Kidney glomerular epithelial cell (primary cell): ENCODE data around the gene GRAMD4.

ENCODE experiments used
- DNase-seq: peaks from one replicate; lab custom pipeline; 2025; lab: John Stamatoyannopoulos, UW

The GRAMD4 gene

DNA sequence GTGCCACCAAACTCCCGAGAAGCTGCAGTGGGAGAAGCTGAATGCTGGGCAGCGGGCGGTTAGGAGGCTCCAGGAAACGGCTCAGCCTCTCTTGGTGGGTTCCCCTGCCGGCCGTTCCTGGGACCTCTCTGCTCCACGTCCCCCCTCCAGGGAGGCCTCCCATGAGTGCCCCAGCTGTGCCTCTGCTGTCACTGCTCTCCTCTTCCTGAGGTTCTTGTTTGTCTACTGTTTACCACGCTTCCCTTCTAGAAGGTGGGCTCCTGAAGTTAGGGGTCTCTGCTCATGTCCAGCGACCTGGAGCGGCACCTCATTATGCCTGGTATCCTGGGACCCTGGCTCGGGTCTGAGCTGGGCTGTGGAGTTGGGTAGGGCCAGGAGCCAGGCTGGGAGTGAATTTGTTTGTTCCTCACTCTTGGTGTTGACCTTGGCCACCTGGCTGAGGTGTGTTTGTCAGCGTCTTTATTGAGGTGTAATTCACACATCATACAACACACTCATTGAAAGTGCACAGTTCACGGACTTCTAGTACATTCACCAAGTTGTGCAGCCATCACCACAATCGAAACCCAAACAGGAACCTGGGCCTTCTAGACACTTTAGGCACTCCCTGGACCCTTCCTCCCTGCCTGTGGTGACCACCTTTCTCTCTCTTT is 37.8 kb upstream of the GRAMD4 start:
- no peak for DNase-seq

GRCh38 chr22:46583571-46583970 is 36.6 kb upstream of the GRAMD4 start:
- no peak for DNase-seq

GRCh38 chr22:46584081-46584921 is 35.9 kb upstream of the GRAMD4 start:
- peak; percentile 43 for DNase-seq

DNA sequence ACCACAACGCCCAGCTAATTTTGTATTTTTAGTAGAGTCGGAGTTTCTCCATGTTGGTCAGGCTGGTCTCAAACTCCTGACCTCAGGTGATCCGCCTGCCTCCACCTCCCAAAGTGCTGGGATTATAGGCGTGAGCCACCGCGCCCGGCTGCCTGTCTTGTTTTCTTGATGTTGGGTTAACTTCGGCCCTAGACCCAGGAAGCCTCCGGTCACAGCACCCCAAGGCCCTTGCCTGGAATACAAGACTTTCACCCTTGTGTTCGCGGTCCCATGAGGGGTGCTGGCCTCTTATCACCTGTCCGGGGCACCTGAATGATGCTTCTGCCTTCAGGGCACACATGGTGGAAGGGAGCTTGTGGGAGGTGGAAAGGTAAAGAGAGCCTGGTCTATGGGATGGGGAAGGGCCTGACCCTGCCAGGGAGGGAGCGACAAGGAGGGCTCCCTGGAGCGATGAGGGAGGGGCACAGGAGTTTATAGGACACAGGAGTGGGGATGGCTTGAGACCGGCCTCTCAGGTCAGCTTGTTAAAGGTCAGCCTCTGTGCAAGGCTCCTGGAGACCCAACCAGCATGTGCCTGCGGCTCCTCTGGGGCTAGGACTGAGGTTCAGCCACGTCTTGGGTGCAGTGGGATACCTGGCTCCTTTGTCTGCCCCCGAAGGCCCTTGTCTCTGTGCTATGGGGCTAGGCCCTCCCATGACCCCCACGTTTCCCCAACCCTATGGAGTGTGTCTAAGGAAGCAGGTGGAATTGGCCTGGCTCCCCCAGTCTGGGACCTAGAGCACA is 34.7 kb upstream of the GRAMD4 start:
- no peak for DNase-seq

GRCh38 chr22:46586123-46586519 is 34.1 kb upstream of the GRAMD4 start:
- DNase-seq: no peak

DNA sequence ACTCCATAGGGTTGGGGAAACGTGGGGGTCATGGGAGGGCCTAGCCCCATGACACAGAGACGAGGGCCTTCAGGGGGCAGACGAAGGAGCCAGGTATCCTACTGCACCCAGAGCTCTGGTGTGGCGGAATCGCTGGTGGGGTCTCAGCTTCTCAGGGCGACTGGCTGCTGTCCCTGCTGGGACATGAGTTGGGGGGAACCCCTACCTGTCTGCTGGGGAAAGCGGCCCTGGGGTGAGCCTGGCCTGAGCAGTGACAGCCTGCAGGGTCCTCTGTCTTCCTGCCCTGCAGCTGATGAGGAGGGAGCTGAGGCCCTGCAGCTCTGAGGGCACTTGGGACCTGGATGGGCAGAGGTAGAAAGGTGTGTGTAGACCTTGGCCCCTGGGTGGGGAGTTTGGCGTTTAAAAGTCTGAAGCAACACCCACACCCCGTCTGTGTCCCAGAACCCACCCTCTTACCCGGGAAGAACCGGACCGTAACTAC is 33.6 kb upstream of the GRAMD4 start:
- DNase-seq: no peak

DNA sequence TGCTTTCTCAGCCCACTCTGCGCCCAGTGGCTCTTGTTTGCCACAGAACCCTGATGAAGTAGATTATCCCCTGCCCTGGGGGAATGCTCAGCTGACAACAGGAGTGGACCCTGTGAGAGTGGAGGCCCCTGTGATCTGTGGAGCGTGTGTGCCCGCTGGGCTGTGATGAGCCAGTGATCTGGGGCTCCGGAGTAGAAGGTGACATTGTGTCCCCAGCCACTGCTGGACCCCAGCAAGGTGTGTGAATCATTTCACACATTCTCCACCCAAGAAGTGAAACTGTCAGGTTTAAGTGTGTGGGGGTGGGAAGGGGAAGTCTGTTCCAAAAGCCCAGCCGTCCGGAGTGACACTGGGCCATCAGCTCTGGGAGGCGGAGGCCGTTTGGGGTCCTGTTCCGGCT is 33.1 kb upstream of the GRAMD4 start:
- no peak for DNase-seq

DNA sequence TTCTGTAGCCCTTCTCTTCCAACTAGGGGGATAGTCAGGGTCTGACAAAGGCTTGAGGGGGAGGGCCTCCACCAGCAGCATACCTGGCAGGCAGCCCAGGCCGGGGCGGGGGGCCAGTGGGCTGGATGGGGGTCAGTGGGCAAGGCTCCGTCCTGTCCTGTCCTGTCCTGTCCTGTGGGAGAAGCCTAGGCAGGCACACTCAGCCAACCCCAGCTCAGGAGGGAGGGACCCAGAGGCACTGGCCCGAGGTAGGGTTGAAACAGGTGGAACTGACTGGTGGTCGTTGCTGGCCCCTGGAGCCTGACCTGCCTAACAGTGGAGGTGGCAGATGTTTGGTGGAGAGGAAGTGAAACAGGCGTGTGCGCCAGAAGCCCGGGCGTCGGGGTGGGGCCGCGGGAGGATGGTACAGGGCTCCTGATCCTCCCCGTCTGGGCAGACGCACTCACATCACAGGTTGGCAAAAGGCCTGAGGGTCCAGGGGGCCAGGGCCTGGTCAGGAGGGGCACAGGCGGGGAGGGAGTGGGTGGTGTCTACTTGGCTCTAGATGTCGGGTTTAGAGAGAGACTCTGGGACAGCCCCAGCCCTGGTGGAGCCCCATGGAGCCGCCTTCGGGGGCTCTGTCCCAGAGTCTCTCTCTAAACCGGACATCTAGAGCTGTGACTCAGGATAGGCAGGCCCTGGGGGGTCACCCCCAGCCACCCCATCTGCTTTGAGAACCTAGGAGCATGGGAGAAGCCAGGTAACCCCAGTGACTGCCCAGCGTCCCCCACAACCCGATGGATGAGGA is 32.5 kb upstream of the GRAMD4 start:
- no peak for DNase-seq

GRCh38 chr22:46588279-46589140 is 31.7 kb upstream of the GRAMD4 start:
- DNase-seq: no peak

DNA sequence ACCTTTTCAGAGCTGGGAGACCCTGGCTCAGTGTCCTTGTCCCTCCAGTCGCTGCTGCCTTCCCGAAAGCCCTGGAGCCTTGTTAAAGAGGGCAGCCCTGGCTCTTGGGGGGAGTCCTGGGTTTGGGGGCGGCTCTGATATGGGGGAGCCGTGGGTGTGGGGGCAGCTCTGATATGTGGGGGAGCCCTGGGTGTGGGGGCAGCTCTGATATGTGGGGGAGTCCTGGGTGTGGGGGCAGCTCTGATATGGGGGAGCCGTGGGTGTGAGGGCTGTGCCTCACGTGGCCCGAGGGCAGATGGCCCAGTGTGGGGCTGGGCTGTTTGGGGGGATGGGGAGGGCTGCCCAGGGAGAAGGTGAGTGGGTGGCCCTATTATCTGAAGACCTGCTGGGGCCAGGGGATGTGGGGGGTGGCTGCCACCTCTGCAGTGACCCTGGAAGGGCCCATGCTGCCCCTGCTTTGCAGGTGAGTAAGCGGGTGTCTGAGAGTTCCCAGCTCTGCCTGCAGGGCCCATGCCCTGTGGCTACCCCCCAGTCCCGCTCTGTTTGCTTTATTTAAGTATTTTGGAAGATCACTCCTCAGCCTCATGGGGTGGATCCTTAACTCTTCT is 30.9 kb upstream of the GRAMD4 start:
- DNase-seq: no peak

DNA sequence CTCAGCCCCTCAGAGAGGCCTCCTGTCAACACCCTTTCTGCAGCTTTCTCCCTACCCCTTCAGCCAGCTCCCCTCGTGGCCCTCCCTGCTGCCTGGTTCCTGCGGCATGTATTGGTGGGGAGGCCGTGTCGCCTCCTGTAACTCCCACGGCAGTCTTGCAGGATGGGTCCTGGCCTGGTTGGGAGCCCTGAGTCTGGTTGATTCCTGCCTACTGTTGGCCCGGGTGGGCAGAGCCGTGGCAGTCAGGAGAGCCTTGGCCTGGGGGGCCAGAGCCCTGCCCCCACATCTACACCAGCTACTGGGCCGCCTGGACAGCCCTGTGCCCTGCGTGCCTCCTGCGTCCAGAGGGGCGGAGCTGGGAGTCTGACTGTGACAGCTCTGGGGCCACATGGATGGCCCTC is 30.3 kb upstream of the GRAMD4 start:
- no peak for DNase-seq

DNA sequence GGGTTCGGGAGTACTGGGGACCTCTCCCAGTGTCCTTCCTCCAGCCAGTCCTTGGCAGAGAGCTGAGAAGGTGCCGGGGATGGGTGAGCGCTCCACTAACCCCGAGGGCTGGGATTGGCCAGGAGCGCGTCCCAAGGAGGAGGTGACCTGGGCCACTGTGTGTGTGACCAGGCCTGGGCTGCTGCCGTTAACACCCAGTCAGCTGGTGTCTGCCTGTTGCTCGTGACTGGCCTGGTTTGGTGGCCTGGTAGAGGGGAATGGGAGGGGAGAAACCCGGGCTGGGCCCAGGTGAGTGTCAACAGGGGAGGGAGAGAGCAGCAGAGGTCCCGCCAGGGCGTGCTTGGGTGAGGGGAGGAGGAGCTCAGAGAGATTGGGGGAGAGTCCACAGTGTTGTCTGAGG is 29.9 kb upstream of the GRAMD4 start:
- DNase-seq: no peak

DNA sequence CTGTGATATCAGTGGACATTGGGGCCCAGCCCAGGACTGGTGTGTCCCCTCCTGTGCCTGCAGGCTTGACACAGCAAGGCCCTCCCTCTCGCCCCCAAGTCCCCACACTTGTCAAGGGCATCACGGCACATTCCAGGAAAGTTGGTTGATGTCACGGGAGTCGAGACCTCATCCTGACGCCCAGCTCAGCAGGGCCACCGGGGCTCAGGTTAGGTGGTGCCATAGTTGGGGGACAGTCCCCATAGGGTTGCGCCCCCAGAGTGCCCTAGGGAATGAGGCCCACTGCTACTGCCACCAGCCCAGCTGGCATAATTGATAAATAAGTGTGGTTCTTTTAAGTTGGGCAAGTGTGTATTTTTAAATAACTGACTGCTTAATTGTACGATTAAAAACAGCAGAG is 28.3 kb upstream of the GRAMD4 start:
- DNase-seq: no peak

DNA sequence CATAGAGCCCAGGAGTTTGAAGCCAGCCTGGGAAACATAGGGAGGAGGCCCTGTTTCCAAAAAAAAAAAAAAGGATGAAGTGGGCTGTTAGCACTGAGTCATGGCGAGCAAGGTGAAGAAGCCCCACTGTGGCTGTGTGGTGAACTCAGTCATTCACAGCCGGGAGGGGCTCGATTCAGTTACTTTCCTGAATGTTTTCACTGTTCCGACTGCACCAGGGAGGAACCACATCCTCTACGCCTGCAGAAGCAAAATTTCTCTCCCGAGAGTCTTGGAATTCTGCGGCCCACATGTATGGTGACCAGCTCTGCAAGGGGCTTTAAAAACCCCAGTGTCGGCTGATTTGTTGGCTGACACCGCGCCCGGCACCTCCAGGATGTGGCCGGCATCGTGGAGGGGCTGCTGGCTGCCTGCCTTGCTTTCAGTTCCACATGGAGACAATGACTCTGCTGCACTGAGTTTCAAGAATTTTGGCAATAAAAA is 27.8 kb upstream of the GRAMD4 start:
- peak; percentile 81 for DNase-seq

DNA sequence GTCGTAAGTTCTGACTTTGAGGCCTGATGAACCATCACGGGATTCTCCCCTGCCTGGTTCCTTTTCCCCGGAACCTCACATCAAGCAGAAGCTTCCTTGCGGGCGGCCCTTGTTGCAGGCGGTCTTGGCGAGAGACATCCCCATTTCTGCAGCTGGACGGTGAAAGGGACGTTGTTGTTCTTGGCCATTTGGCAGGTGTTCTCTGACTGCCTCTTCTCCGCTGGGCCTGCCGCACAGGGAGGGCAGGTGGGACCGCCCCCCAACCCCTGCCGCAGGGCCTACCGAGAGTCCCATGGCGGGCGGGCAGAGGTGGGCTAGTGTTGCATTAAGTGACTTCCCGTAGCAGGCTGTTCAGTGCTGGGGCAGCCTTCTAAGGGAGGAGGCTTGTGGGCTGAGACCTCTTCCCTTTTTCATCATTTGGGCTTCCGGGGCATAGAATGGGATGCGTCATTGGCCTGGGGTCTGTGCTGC is 26.9 kb upstream of the GRAMD4 start:
- DNase-seq: no peak

GRCh38 chr22:46593996-46594946 is 25.9 kb upstream of the GRAMD4 start:
- DNase-seq: no peak

DNA sequence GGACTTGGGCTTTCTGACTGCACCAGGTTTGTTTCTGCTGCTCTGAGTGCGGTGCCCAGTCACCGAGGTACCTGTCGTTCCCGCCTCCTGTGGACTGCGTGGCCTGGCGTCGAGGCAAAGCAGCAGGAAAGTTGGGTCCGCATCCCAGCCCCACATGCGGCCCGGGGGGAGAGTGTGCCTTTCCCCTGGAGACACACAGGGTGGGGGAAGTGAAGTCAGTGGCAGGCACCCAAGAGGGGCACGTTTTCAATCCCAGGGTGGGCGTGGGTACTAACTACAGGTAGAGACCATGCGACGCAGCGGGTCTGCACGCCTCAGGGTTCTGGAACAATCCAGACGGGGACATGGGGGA is 25.3 kb upstream of the GRAMD4 start:
- DNase-seq: no peak

DNA sequence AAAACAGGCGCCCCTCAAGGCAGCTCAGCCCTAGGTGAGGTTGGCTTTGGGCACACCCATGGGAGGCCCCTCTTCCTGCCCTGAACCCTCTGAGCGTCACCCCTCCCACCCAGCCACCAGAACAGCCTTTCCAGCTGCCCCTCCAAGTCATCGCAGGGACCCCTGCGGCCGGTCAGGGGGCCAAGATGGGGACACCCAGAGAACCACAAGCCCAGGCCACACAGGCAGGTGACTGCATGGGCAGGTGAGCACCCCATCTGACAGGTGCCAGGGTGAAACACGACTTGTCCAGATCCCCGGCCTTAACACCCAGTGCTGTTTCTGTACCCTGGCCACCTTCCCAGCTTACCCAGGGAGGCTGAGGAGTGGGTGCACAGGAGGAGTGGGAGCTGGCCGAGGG is 24.6 kb upstream of the GRAMD4 start:
- no peak for DNase-seq

GRCh38 chr22:46596032-46596441 is 24.1 kb upstream of the GRAMD4 start:
- peak; percentile 80 for DNase-seq
